Astrocyte of the spinal cord (primary cell): ENCODE data around the gene TLCD3B.
"Not testable (repeated sequence)": the region's sequence is repeated elsewhere in the genome, so short reads cannot be mapped to it uniquely, and the experiment has no call there.

Source experiments
- DNase-seq: peaks from one replicate; pipeline ENCODE4 v3.0.0; 2011; ENCODE audit warnings: low read depth, low spot score
- H3K4me3 ChIP-seq: 2 replicates; pipeline ENCODE4 v1.5.1; 2011; ENCODE audit warnings: low read depth, mild to moderate bottlenecking, low read length, moderate library complexity
- CTCF ChIP-seq: IDR thresholded peaks from 2 replicates; pipeline ENCODE4 v1.5.1; 2012; ENCODE audit warnings: low read depth, mild to moderate bottlenecking, low read length, inconsistent platforms
- in situ Hi-C: cut with HindIII; loops from 2 replicates; pipeline ENCODE4 v1.10.0; 2017; ENCODE audit warnings: low sequenced_read_pairs

The TLCD3B gene

GRCh38 chr16:30026449-30026848, 4.6 kb downstream of the TLCD3B start:
- in situ Hi-C loops: no loop called here
- H3K4me3 ChIP-seq: no peak overlapping the region
- DNase-seq: no peak
- TF ChIP-seq CTCF: no peak

GRCh38 chr16:30025574-30025973, 5.5 kb downstream of the TLCD3B start:
- in situ Hi-C loops: no loop called here
- no peak for TF ChIP-seq CTCF

GRCh38 chr16:30025156-30025555, 5.9 kb downstream of the TLCD3B start:
- H3K4me3 ChIP-seq: no peak overlapping the region
- TF ChIP-seq CTCF: no peak
- DNase-seq: no peak
- in situ Hi-C loops: no loop called here

More at GRCh38 chr16:30025574-30025973, 5.5 kb downstream of the TLCD3B start:
- H3K4me3 ChIP-seq: no peak overlapping the region
- no peak for DNase-seq

DNA sequence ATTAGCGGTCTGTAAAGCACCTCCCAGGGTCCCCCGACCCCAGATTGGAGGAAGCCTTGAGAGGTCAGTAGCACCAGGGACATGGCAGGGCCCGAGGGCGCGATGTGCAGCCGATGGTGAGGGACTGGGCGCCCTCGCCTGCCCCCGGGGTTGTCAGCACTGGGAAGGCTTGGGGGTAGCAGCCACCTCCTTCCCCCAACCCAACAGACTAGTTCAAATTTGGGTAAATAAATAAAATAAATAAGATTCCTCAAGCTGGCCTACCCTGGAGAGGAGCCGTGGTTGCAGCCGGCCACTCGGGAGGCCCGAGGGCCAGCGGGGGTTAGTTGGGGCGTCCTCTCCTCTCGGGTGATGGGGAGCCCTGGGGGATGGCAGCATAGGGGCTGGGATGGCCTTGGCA, 6.6 kb downstream of the TLCD3B start:
- DNase-seq: no peak
- in situ Hi-C loops: no loop called here
- no peak overlapping the region for H3K4me3 ChIP-seq
- no peak for TF ChIP-seq CTCF

DNA sequence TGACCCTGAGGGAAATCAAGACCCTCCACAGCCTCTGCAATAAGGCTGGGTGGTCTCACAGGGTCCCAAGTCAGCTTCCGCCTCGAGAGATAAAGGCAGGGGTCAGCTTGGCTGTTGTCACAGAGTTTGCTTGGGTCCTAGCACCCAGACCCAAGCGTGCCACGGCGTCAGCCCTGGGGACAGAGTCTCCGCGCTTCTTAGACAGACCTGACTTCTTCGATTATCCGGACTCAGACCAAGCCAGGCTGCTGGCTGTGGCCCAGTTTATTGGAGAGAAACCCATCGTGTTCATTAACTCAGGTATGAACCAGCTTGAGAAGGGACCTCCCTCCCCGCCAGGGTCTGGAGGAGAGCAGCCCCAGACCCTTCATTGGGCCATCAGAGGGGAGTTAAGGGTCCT, 7.5 kb downstream of the TLCD3B start:
- DNase-seq: no peak
- H3K4me3 ChIP-seq: no peak overlapping the region
- no peak for TF ChIP-seq CTCF
- in situ Hi-C loops: no loop called here

DNA sequence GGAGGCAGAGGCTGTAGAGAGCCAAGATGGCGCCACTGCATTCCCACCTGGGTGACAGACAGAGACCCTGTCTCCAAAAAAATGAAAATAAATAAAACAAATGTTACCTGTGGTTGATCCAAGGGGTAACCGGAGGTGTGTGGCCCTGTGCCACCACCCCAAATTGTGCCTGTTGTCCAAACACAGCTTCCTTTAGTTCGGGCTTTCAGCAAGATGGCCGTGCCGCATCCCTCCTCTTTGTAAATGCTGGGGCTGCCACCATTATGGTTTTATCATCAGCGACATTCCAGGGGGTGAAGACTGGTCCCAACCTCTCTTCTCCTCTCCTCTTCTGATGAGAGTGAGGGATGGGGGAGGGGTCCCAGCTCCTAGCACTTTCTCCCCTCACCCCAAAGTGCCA, 8.2 kb downstream of the TLCD3B start, which contains the start of gene C16orf92:
TSS of gene C16orf92 (plus strand) at position 312 of the 400 bp plus-strand sequence. CDS start 143 bp downstream, outside the sequence.
- in situ Hi-C loops: no loop called here
- TF ChIP-seq CTCF: no peak
- DNase-seq: no peak
- no peak within 1 kb of the TSS for H3K4me3 ChIP-seq

GRCh38 chr16:30018731-30019158, 12.3 kb downstream of the TLCD3B start:
- no peak for TF ChIP-seq CTCF
- in situ Hi-C loops: no loop called here
- no peak overlapping the region for H3K4me3 ChIP-seq
- DNase-seq: peak; percentile 31

DNA sequence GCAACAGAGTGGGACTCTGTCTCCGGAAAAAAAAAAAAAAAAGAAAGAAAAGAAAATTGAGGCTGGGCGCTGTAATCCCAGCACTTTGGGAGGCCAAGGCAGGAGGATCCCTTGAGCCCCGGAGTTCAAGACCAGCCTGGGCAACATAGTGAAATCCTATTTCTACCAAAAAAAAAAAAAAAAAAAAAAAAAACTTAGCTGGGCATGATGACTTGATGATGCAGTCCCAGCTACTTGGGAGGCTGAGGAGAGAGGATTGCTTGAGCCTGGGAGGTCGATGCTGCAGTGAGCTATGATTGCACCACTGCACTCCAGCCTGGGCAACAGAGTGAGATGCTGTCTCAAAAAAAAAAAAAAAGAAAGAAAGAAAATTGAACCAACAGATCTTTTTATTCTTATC, 13.1 kb downstream of the TLCD3B start:
- H3K4me3 ChIP-seq, DNase-seq, in situ Hi-C loops: not testable (repeated sequence)
